GM12872 (cell line): Measurements from ENCODE around the gene PPM1N.

ENCODE experiments used
- TF ChIP-seq, protein P1 (sequence below): IDR thresholded peaks from 3 replicates; pipeline ENCODE4 v1.5.1; 2011; ENCODE audit warnings: low read depth, mild to moderate bottlenecking, low read length, moderate library complexity; ENCODE audit not compliant: insufficient read depth

PPM1N gene

DNA sequence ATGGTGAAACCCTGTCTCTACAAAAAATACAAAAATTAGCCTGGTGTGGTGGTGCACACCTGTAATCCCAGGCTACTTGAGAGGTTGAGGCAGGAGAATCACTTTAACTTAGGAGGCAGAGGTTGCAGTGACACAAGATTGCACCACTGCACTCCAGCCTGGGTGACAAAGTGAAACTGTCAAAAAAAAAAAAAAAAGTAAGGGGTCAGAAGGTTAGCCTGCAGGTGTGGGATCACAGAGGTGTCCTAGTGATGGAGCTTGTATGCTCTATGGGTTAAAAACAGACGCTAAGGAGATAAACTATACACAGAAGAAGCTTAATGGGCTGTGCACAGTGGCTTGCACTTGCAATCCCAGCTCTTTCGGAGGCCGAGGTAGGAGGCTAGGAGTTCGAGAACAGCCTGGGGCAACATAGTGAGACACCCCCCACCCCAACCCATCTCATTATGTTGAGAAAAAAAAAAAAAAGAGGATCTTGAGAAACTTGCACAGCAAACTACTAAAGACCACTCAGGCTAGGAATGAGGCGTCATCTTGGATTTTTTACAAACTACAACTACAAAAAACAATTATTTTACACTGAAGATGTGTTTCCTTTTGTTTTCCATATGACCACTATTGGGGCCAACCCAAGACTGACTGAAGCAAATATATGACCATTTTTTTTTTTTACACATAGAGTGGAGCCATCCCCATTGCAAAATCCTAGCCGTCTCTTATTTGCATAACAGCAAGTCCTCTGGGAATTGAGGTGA is 22.5 kb upstream of the PPM1N start:
- TF ChIP-seq, protein P1, sequence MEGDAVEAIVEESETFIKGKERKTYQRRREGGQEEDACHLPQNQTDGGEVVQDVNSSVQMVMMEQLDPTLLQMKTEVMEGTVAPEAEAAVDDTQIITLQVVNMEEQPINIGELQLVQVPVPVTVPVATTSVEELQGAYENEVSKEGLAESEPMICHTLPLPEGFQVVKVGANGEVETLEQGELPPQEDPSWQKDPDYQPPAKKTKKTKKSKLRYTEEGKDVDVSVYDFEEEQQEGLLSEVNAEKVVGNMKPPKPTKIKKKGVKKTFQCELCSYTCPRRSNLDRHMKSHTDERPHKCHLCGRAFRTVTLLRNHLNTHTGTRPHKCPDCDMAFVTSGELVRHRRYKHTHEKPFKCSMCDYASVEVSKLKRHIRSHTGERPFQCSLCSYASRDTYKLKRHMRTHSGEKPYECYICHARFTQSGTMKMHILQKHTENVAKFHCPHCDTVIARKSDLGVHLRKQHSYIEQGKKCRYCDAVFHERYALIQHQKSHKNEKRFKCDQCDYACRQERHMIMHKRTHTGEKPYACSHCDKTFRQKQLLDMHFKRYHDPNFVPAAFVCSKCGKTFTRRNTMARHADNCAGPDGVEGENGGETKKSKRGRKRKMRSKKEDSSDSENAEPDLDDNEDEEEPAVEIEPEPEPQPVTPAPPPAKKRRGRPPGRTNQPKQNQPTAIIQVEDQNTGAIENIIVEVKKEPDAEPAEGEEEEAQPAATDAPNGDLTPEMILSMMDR = no peak

DNA sequence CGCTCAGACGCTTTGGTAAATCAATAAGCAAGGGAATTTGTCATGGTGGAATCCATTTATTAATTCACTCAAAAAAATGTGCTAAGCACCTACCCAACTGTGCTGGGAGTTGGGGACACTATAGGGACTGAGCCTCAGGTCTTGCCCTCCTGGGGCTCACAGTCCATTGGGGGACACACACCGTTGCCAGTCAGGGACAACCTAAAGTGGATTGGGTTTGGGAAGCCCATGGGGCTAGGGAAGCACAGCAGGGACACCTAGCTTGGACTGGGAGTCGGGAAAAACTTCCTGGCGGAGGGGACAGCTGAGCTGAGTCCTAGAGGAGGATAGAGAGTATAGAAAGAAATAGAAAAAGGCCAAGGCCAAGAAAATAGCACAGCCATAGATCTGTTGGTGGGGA is 21.9 kb upstream of the PPM1N start:
- TF ChIP-seq, protein P1 = no peak

DNA sequence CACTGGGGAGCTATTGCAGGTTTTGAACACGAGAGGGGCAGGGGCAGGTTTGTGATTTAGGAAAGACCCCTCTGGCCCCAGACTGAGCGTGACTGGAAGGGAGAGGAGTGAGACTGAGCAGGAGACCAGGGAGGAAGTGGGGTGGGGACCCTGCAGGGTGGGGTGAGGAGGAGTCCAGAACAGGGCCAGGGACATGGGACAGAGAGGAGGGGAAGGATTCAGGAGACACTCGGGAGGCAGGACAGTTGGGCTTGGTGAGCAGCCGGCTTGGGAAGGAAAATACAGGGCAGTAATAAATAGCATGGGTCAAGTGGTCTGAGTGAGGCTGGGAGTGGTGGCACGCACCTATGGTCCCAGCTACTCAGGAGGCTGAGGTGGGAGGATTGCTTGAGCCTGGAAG is 21.1 kb upstream of the PPM1N start:
- TF ChIP-seq, protein P1 = no peak

DNA sequence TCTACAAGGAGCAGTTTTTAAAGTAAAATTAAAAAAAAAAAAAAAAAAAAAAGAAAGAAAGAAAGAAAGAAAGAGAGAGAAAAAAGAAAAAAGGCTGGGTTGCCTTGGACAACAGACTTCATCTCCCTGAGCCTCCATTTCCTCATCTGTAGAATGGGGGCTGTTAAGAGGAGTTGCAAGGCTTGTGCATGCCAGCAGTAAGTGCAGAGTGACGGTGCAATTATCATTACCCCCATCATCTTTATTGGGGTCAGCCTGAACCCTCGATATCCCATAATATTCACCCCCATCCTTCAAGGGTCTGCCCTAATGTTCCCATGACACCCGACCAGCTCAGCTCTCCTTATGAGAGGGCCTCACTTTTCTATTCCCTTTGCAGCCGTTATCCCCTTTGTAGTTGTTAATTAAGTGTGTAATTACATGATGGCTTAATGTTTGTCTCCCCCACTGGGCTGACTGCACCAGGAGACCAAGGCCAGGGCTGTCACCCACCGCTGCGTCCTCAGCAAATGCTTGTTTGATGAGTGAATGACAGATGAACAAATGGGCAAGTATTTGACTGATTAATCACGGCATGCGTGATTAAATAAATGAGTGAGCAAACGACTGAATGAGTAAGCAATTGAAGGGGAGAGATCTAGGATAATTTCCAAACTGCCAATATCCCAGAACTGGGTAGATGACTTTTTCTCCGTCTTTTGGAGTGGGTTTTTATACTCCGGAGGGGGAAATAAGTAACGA is 20.4 kb upstream of the PPM1N start:
- TF ChIP-seq, protein P1 = no peak

DNA sequence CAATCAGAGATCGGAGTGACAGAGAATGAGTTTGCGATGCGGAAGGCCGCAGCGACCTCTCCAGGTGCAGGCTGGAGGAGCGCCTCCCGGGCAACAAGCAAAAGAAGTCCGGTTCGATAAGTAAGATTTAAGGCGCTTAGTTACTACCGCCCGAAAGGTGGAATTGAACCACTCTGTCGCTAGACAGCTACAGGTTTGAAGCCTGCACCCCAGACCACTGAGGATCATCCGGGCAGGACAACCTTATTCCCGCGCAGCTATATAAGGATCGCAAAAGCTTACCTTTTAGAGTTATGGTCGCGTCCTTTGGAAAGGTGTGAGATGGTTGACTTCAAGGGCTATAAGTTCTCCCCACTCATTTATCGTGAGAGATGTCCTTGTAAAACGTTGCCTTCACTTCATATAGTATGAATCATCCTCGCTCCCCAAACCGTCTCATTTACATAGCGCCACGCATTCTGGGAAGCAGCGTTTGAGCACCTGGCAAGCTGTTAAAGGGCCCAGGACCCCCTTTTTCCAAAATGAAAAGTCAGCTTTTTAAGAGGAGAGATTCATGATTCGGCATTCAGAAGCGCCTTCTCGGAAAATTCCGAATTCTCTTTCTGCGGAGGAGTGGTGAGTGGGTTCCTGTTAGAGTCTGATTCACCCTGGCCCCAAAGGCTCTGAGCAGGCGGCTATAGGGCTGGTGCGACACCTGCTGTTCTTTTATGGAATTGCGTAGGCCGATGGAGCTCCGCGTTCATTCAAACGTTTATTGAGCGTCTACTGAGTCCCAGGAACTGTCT is 19.6 kb upstream of the PPM1N start:
- TF ChIP-seq, protein P1 = peak; percentile 94

DNA sequence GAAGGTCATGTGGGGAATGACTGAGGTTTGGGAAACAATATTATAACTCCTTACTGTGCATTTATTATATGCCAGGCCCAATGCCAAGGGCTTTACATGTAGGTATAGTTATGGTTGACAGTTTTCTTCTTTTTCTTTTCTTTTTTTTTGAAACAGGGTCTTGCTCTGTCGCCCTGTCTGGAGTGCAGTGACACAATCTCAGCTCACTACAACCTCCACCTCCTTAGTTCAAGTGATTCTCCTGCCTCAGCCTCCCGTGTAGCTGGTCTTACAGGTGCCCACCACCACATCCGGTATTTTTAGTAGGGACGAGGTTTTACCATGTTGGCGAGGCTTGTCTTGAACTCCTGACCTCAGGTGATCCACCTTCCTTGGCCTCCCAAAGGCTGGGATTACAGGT is 15.2 kb upstream of the PPM1N start:
- TF ChIP-seq, protein P1 = no peak
